ENCODE results near the gene BCAS2. TPM values are rescaled to one million over a fixed set of nuclear protein-coding genes. Genes with fewer than 3 reads are reported as not detected.

The BCAS2 gene
- total RNA-seq, 1 donor = 42.3 TPM

- no peak for DNase-seq (ENCODE audit: low read depth)
- H3K4me3 ChIP-seq (ENCODE audit: low read depth, low read length) = no peak overlapping the region
- no peak for TF ChIP-seq CTCF (IDR thresholded peaks at IDR 0.05; ENCODE audit: insufficient read depth, low read depth, low read length)
Measured at GRCh38 chr1:114609826-114610225, 28.4 kb upstream of the BCAS2 start.

- H3K4me3 ChIP-seq (ENCODE audit: low read depth, low read length) = no peak overlapping the region
- no peak for TF ChIP-seq CTCF (IDR thresholded peaks at IDR 0.05; ENCODE audit: insufficient read depth, low read depth, low read length)
- DNase-seq (ENCODE audit: low read depth) = no peak
Measured at GRCh38 chr1:114609026-114609425, 27.6 kb upstream of the BCAS2 start.

GRCh38 chr1:114607223-114607622 is 25.8 kb upstream of the BCAS2 start:
- TF ChIP-seq CTCF (IDR thresholded peaks at IDR 0.05; ENCODE audit: insufficient read depth, low read depth, low read length) = no peak
- no peak overlapping the region for H3K4me3 ChIP-seq (ENCODE audit: low read depth, low read length)
- DNase-seq (ENCODE audit: low read depth) = no peak

GRCh38 chr1:114597949-114598348 is 16.5 kb upstream of the BCAS2 start:
- H3K4me3 ChIP-seq (ENCODE audit: low read depth, low read length) = no peak overlapping the region
- peak; percentile 17 for DNase-seq (ENCODE audit: low read depth)
- no peak for TF ChIP-seq CTCF (IDR thresholded peaks at IDR 0.05; ENCODE audit: insufficient read depth, low read depth, low read length)

GRCh38 chr1:114595602-114596001 is 14.2 kb upstream of the BCAS2 start:
- no peak overlapping the region for H3K4me3 ChIP-seq (ENCODE audit: low read depth, low read length)
- TF ChIP-seq CTCF (IDR thresholded peaks at IDR 0.05; ENCODE audit: insufficient read depth, low read depth, low read length) = no peak
- no peak for DNase-seq (ENCODE audit: low read depth)

GRCh38 chr1:114594046-114594445 is 12.6 kb upstream of the BCAS2 start:
- no peak for TF ChIP-seq CTCF (IDR thresholded peaks at IDR 0.05; ENCODE audit: insufficient read depth, low read depth, low read length)
- DNase-seq (ENCODE audit: low read depth) = no peak

GRCh38 chr1:114589122-114589521 is 7.7 kb upstream of the BCAS2 start:
- DNase-seq (ENCODE audit: low read depth) = no peak
- no peak overlapping the region for H3K4me3 ChIP-seq (ENCODE audit: low read depth, low read length)
- no peak for TF ChIP-seq CTCF (IDR thresholded peaks at IDR 0.05; ENCODE audit: insufficient read depth, low read depth, low read length)

More at GRCh38 chr1:114594046-114594445, 12.6 kb upstream of the BCAS2 start:
- no peak overlapping the region for H3K4me3 ChIP-seq (ENCODE audit: low read depth, low read length)

All from fibroblast of villous mesenchyme (primary cell).